ENCODE measurements around the gene OR3A3.

- TF ChIP-seq POLR2AphosphoS5 (IDR thresholded peaks at IDR 0.05; ENCODE audit: borderline replicate concordance, low read depth, low read length) (no peak), EZH2 (IDR thresholded peaks at IDR 0.05) (no peak)
Observed at GRCh38 chr17:3398310-3398709, 12.9 kb upstream of the OR3A3 start, which contains the start of gene OR1E1.

Data from SK-N-MC (cell line).